HepG2 (cell line): ENCODE measurements around the gene GP2. TPM values are rescaled to one million over a fixed set of nuclear protein-coding genes. Genes with fewer than 3 reads are reported as not detected.

ENCODE experiments used
- ATAC-seq: fragments of 200-7000 bp; cut with Tn5 transposase; 3 replicates; pipeline ENCODE4 v1.9.1; 2020; ENCODE audit warnings: mild to moderate bottlenecking, moderate library complexity
- BruUV-seq: library from RNA; stranded (reverse); fragments of 400-500 nt; replicated peaks from 2 replicates; lab custom pipeline; 2021; lab: Mats Ljungman, UMichigan
- CTCF ChIA-PET: fragments of 300-600 bp; formaldehyde crosslinking; extraction: SDS; loops from one replicate; lab custom pipeline; 2021; ENCODE audit warnings: low total read pairs, inconsistent platforms, low intra/inter-chr PET ratio; lab: Yijun Ruan, JAX
- POLR2A ChIA-PET: fragments of 350-600 bp; sonication (Branson Sonifier 250); formaldehyde crosslinking; loops from one replicate; lab custom pipeline; 2020; ENCODE audit warnings: antibody characterized with exemption, inconsistent platforms; lab: Yijun Ruan, JAX
- DNase-seq: peaks from one replicate; pipeline ENCODE4 v3.0.0-alpha.2; 2015; ENCODE audit warnings: low spot score
- FAIRE-seq: peaks from 3 replicates; lab custom pipeline; 2011; peaks lifted over from hg19 to GRCh38; lab: Jason Lieb, UNC
- H2AFZ ChIP-seq: one replicate; pipeline ENCODE4 v1.6.1; 2011; ENCODE audit warnings: low read length, inconsistent platforms
- H3K27ac ChIP-seq: fragments of 300-600 bp; 3 replicates; pipeline ENCODE4 v1.8.0; 2011; ENCODE audit warnings: mixed run types, mild to moderate bottlenecking, mixed read lengths, low read length, inconsistent platforms; ENCODE audit not compliant: insufficient read depth; ENCODE audit errors: extremely low read length
- H3K27me3 ChIP-seq, 2 experiments: fragments of 200-600 bp in 1 of 2; 2 replicates in 1 of 2; 3 replicates in 1 of 2; pipeline versions ENCODE4 v1.6.0 to v1.8.0; 2011; ENCODE audit warnings: low read length in 2 of 2, mild to moderate bottlenecking in 2 of 2, moderate library complexity in 2 of 2, inconsistent platforms in 1 of 2; ENCODE audit not compliant: insufficient read depth in 2 of 2, control insufficient read depth in 1 of 2
- H3K36me3 ChIP-seq, 2 experiments: fragments of 200-600 bp in 1 of 2; replicated peaks in 1 of 2; 2 replicates in 1 of 2; 3 replicates in 1 of 2; pipeline versions ENCODE4 v1.5.1 to v1.8.0; 2011; ENCODE audit warnings: low read length in 2 of 2, inconsistent platforms in 1 of 2; ENCODE audit not compliant: insufficient read depth in 2 of 2, control insufficient read depth in 1 of 2
- H3K4me1 ChIP-seq: 2 replicates; pipeline ENCODE4 v1.5.1; 2012; ENCODE audit warnings: low read length, inconsistent platforms; ENCODE audit not compliant: insufficient read depth
- H3K4me2 ChIP-seq: 2 replicates; pipeline ENCODE4 v1.6.0; 2011; ENCODE audit warnings: low read depth, low read length, inconsistent platforms
- H3K4me3 ChIP-seq, 3 experiments: fragments of 200-600 bp in 1 of 3; sonication (generic), shearing (Covaris generic) in 1 of 3; replicated peaks in 1 of 3; 2 replicates each; pipeline ENCODE4 v1.5.1; 2011 to 2016; ENCODE audit warnings: low read length in 3 of 3, inconsistent platforms in 2 of 3, low read depth in 2 of 3, mild to moderate bottlenecking in 2 of 3, control low read depth in 1 of 3, mixed read lengths in 1 of 3; ENCODE audit not compliant: insufficient read depth in 1 of 3
- H3K79me2 ChIP-seq: one replicate; pipeline ENCODE4 v1.6.1; 2011; ENCODE audit warnings: low read length, inconsistent platforms; ENCODE audit not compliant: insufficient read depth
- H3K9ac ChIP-seq: 2 replicates; pipeline ENCODE4 v1.6.0; 2011; ENCODE audit warnings: mild to moderate bottlenecking, low read depth, low read length, inconsistent platforms; ENCODE audit not compliant: insufficient read depth
- H3K9me3 ChIP-seq: 2 replicates; pipeline ENCODE4 v1.5.1; 2012; ENCODE audit warnings: mild to moderate bottlenecking, low read length
- H4K20me1 ChIP-seq: 2 replicates; pipeline ENCODE4 v1.6.0; 2011; ENCODE audit warnings: inconsistent platforms, mild to moderate bottlenecking, low read length, moderate library complexity; ENCODE audit not compliant: insufficient read depth
- AHR ChIP-seq: IDR thresholded peaks from 2 replicates; pipeline ENCODE4 v1.6.1; 2018; ENCODE audit warnings: missing genetic modification reagents, missing compliant biosample characterization
- CBFB ChIP-seq: sonication (generic); formaldehyde crosslinking; IDR thresholded peaks from 2 replicates; pipeline ENCODE4 v1.4.0; 2020; ENCODE audit warnings: missing genetic modification reagents
- DZIP1 ChIP-seq: sonication (generic); formaldehyde crosslinking; IDR thresholded peaks from 2 replicates; pipeline ENCODE4 v1.5.0; 2020; ENCODE audit warnings: mild to moderate bottlenecking, missing genetic modification reagents
- XRCC5 ChIP-seq: fragments of 200-400 bp; formaldehyde crosslinking; optimal IDR thresholded peaks from 2 replicates; pipeline ENCODE3; 2017; ENCODE audit warnings: mild to moderate bottlenecking, low read length
- ZNF761 ChIP-seq: sonication (generic); formaldehyde crosslinking; conservative IDR thresholded peaks from 2 replicates; pipeline ENCODE4 v1.4.0; 2020; ENCODE audit warnings: mild to moderate bottlenecking, missing genetic modification reagents
- ZNF891 ChIP-seq: sonication (generic); formaldehyde crosslinking; IDR thresholded peaks from 2 replicates; pipeline ENCODE4 v1.5.0; 2020; ENCODE audit warnings: mild to moderate bottlenecking, missing genetic modification reagents
- WGBS: methylation state at CpG from one replicate; pipeline ENCODE4 v1.1.6; 2017; ENCODE audit warnings: low lambda C conversion rate; 5-methylcytosine and 5-hydroxymethylcytosine counted together
- in situ Hi-C: cut with HindIII; loops from 2 replicates; pipeline ENCODE4 v1.10.0; 2017; ENCODE audit warnings: low pct_unique_long_range_greater_than_20kb; ENCODE audit not compliant: extremely low pct_ligation_motif_present
- intact Hi-C: fragments of 100-400 bp; cut with micrococcal nuclease; formaldehyde crosslinking; loops from one replicate; pipeline ENCODE4 v1.10.0; 2022; ENCODE audit not compliant: unreplicated experiment
- polyA plus RNA-seq, 8 experiments: library from polyadenylated mRNA; depleted of rRNA in 3 of 8; stranded (reverse) in 7 of 8; unstranded in 1 of 8; fragments of >200 nt; fragmentation: Illumina TruSeq in 4 of 8; extraction: Trizol in 4 of 8; gene quantifications; 2 replicates each; pipeline versions ENCODE4 v1.2.1 to v1.2.3, GENCODE V29; 2011 to 2016; ENCODE audit warnings: low read depth in 4 of 8, missing spikeins in 1 of 8, mixed read lengths in 1 of 8; ENCODE audit not compliant: insufficient read depth in 1 of 8
- total RNA-seq, 5 experiments: library from RNA; depleted of rRNA; stranded (reverse); fragments of >200 nt; fragmentation: Illumina TruSeq; extraction: Trizol; gene quantifications; 2 replicates each; pipeline ENCODE4 v1.2.3, GENCODE V29; 2016; ENCODE audit warnings: low read depth in 1 of 5
- TF ChIP-seq, protein P1 (sequence below): sonication (generic); formaldehyde crosslinking; IDR thresholded peaks from 2 replicates; pipeline ENCODE4 v1.4.0; 2020; ENCODE audit warnings: mild to moderate bottlenecking, missing genetic modification reagents
- TF ChIP-seq, protein P2 (sequence below): IDR thresholded peaks from 2 replicates; pipeline ENCODE4 v1.6.1; 2012; ENCODE audit warnings: low read depth, low read length, improper control_type of control experiment

The GP2 gene
- total and polyA plus RNA-seq, 2 of the 13 experiments (the other 11 are each of a cell fraction or from before 2014, with no cell fraction given): 0.15 to 0.69 TPM

DNA sequence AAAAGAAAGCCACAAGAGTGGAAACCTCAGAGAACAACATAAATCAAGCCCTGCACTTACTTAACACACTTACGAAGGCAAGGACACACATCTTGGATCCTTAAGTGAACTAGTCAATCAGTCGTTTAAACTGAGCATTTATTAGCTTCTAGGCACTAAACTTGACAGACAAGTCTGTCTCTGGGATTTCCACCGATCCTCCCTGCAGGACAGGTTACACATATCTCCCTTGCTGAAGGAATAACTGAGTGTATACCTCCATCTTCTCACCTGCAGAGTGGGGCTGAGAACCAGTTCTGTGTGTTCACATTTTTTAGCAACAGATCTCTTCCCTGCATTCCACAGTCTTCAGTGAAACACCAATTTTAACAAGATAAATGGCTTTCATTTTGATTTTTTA, 8.9 kb downstream of the GP2 start:
- H3K27ac ChIP-seq: no peak overlapping the region
- BruUV-seq: no TSS peak
- H3K27me3 ChIP-seq: peaks cover 0 to 5% of the 10 kb centered on the region in 2 experiments; a peak in 3 of 5 replicates
- 35% methylated on average over 3 of the region's 3 CpGs for WGBS
- H3K79me2 ChIP-seq: no peaks in the 10 kb centered on the region
- intact Hi-C loops: no loop called here
- FAIRE-seq: peak; percentile 46
- no peak for TF ChIP-seq CBFB (CRISPR knock-in tag)
- no peak for TF ChIP-seq ZNF761 (CRISPR knock-in tag)
- TF ChIP-seq, protein P1, sequence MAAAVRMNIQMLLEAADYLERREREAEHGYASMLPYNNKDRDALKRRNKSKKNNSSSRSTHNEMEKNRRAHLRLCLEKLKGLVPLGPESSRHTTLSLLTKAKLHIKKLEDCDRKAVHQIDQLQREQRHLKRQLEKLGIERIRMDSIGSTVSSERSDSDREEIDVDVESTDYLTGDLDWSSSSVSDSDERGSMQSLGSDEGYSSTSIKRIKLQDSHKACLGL (CRISPR knock-in tag): no peak
- no peak for TF ChIP-seq AHR (CRISPR knock-in tag)
- TF ChIP-seq DZIP1 (CRISPR knock-in tag): no peak
- TF ChIP-seq, protein P2, sequence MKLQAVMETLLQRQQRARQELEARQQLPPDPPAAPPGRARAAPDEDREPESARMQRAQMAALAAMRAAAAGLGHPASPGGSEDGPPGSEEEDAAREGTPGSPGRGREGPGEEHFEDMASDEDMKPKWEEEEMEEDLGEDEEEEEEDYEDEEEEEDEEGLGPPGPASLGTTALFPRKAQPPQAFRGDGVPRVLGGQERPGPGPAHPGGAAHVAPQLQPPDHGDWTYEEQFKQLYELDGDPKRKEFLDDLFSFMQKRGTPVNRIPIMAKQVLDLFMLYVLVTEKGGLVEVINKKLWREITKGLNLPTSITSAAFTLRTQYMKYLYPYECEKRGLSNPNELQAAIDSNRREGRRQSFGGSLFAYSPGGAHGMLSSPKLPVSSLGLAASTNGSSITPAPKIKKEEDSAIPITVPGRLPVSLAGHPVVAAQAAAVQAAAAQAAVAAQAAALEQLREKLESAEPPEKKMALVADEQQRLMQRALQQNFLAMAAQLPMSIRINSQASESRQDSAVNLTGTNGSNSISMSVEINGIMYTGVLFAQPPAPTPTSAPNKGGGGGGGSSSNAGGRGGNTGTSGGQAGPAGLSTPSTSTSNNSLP: no peak
- no peak for TF ChIP-seq ZNF891 (CRISPR knock-in tag)
- no peak for TF ChIP-seq XRCC5
- TF ChIP-seq, all 625 proteins: peak for 0
- Histone ChIP-seq H3K4me1 (no peaks in the 10 kb centered on the region), H3K36me3 (no peaks in the 10 kb centered on the region), H2AFZ (no peak overlapping the region), H3K9ac (no peak overlapping the region), H4K20me1 (no peaks in the 10 kb centered on the region), H3K4me3 (no peak overlapping the region), H3K4me2 (no peak overlapping the region), H3K9me3 (no peaks in the 10 kb centered on the region)
- no peak for DNase-seq
- ATAC-seq: no peak
- ChIA-PET CTCF (no interaction called here), POLR2A (no interaction called here)
- in situ Hi-C loops: loop anchor here (25.0 kb wide), 1 partner anchor 731 kb away; no protein-coding TSS in a partner anchor
